ENCODE results near the gene LUZP2. TPM values are rescaled to one million over a fixed set of nuclear protein-coding genes. Genes with fewer than 3 reads are reported as not detected.

The LUZP2 gene
- total RNA-seq, 1 donor from 2014 or later: 2.1 TPM

DNA sequence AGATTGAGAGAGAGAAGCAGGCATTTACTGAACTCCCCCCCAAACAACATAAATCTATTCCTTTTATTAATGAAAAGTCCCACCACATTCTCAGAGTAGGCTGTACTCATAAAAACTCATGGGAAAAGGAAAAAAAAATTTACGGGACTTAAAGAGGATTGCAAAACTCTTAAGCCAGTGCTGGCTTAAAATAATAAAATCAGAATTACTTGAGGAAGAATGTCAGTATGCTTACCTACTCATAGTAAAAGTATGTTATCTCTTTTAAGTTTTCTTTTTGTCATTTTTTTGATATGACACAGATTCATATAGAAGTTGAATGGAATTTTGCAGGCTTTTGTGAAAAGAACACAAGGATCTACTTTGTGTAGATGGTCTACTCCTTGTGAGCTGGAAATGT is 126.3 kb downstream of the LUZP2 start:
- Histone ChIP-seq H3K36me3 (ENCODE audit: control insufficient read depth in 3 of 3, insufficient read depth in 3 of 3, low read length in 3 of 3) (no peaks in the 10 kb centered on the region), H3K27ac (ENCODE audit: low read depth, low read length) (no peak overlapping the region), H3K4me3 (ENCODE audit: low read length in 3 of 3) (no peak overlapping the region), H3K27me3 (ENCODE audit: control insufficient read depth in 3 of 3, insufficient read depth in 3 of 3, low read length in 3 of 3) (no peaks in the 10 kb centered on the region), H3K4me1 (ENCODE audit: control insufficient read depth in 3 of 3, insufficient read depth in 3 of 3, low read length in 3 of 3) (no peaks in the 10 kb centered on the region), H3K9me3 (ENCODE audit: control insufficient read depth in 3 of 3, low read length in 3 of 3) (no peaks in the 10 kb centered on the region), H3K9ac (ENCODE audit: low read depth in 1 of 3, low read length in 3 of 3) (no peak overlapping the region)

DNA sequence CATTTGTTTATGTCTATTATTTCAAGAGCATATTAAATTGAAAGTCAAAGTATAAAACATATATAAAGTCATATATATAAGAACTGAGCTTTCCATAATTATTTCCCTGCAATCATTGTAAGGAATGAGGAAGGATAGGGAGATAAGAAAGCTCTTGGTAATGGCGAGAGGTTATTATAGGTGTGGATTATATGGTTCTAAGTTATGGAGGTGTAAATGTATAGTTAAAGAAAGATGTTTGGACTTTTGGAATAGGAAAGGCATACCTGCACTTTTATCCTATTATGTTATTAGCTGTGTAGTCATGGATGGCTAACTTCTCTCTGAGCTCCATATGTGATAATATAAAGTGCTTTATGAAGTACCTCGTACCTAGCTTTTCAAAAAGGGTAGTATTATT is 127.6 kb downstream of the LUZP2 start:
- H3K36me3 ChIP-seq (ENCODE audit: control insufficient read depth in 3 of 3, insufficient read depth in 3 of 3, low read length in 3 of 3): no peaks in the 10 kb centered on the region
- no peak overlapping the region for H3K27ac ChIP-seq (ENCODE audit: low read depth, low read length)
- H3K9me3 ChIP-seq (ENCODE audit: control insufficient read depth in 3 of 3, low read length in 3 of 3): no peaks in the 10 kb centered on the region
- no peak overlapping the region for H3K4me3 ChIP-seq (ENCODE audit: low read length in 3 of 3)
- H3K4me1 ChIP-seq (ENCODE audit: control insufficient read depth in 3 of 3, insufficient read depth in 3 of 3, low read length in 3 of 3): no peaks in the 10 kb centered on the region
- H3K27me3 ChIP-seq (ENCODE audit: control insufficient read depth in 3 of 3, insufficient read depth in 3 of 3, low read length in 3 of 3): no peaks in the 10 kb centered on the region
- no peak overlapping the region for H3K9ac ChIP-seq (ENCODE audit: low read depth in 1 of 3, low read length in 3 of 3)

DNA sequence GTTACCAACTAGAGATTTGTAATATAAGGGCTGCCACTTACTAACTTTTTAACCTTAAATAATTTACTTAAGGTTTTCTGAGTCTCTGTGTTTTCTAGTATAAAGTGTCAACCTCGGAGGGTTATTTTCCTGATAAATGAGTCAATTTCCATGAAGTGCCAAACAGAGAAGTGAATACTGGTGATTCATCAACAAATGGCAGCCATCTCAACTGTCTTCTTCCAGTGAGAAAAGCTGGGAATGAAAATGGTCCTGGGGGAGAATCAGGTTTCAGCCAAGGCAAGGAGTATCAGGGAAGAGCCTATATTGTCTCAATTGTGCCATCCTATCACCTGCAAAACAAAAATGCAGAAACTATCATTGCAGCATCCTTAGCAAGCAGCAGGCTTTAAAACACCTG is 129.1 kb downstream of the LUZP2 start:
- no peak overlapping the region for H3K9ac ChIP-seq (ENCODE audit: low read depth in 1 of 3, low read length in 3 of 3)
- H3K27me3 ChIP-seq (ENCODE audit: control insufficient read depth in 3 of 3, insufficient read depth in 3 of 3, low read length in 3 of 3): no peaks in the 10 kb centered on the region
- H3K36me3 ChIP-seq (ENCODE audit: control insufficient read depth in 3 of 3, insufficient read depth in 3 of 3, low read length in 3 of 3): no peaks in the 10 kb centered on the region
- H3K27ac ChIP-seq (ENCODE audit: low read depth, low read length): no peak overlapping the region
- H3K4me1 ChIP-seq (ENCODE audit: control insufficient read depth in 3 of 3, insufficient read depth in 3 of 3, low read length in 3 of 3): no peaks in the 10 kb centered on the region
- no peak overlapping the region for H3K4me3 ChIP-seq (ENCODE audit: low read length in 3 of 3)
- no peaks in the 10 kb centered on the region for H3K9me3 ChIP-seq (ENCODE audit: control insufficient read depth in 3 of 3, low read length in 3 of 3)

DNA sequence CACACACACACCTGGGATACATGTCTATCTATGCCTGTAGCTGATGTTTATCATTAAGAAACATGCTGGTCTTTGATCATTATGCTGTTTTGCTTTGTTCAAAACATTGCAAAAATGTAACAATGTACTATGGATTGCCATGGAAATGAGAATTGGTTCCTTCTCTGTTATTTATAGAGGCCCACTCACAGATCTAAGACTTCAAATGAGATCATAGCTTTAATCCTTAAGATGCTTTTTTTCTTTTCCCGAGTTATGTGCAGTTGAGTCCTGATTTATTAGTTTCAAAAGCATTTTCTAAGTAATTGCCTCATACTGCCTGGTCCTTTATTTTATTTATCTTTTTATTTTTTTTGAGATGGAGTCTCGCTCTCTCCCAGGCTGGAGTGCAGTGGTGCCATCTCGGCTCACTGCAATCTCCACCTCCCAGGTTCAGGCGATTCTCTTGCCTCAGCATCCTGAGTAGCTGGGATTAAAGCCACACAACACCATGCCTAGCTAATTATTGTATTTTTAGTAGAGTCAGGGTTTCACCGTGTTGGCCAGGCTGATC is 131.4 kb downstream of the LUZP2 start:
- no peak overlapping the region for H3K4me3 ChIP-seq (ENCODE audit: low read length in 3 of 3)
- H3K9ac ChIP-seq (ENCODE audit: low read depth in 1 of 3, low read length in 3 of 3): no peak overlapping the region
- H3K4me1 ChIP-seq (ENCODE audit: control insufficient read depth in 3 of 3, insufficient read depth in 3 of 3, low read length in 3 of 3): no peaks in the 10 kb centered on the region
- H3K36me3 ChIP-seq (ENCODE audit: control insufficient read depth in 3 of 3, insufficient read depth in 3 of 3, low read length in 3 of 3): no peaks in the 10 kb centered on the region
- H3K27ac ChIP-seq (ENCODE audit: low read depth, low read length): no peak overlapping the region
- H3K9me3 ChIP-seq (ENCODE audit: control insufficient read depth in 3 of 3, low read length in 3 of 3): no peaks in the 10 kb centered on the region
- no peaks in the 10 kb centered on the region for H3K27me3 ChIP-seq (ENCODE audit: control insufficient read depth in 3 of 3, insufficient read depth in 3 of 3, low read length in 3 of 3)

DNA sequence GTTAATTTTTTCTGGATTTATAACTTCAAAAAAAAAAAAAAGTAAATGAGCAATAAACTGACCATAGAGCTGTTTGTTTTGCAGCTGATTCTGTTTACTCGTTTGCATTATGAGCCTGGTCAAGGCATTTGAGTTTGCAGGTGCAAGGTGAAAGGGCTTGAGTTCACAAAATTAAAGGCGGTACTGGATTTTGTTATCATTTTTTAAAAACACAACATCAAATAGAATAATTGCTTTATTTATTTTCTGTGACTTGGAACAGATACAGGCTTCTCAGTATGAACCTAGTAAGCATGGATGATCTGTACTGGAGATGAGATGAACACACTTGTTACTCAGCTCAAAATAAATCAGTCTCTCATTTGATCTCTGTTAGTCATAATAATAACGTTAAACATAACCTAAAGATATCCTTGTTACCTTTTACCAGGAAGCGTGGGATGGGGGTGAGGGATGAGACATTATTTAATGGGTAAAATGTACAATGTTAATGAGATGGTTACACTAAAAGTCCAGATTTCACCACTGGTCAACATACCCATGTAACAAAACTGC is 137.8 kb downstream of the LUZP2 start:
- no peak overlapping the region for H3K9ac ChIP-seq (ENCODE audit: low read depth in 1 of 3, low read length in 3 of 3)
- no peaks in the 10 kb centered on the region for H3K27me3 ChIP-seq (ENCODE audit: control insufficient read depth in 3 of 3, insufficient read depth in 3 of 3, low read length in 3 of 3)
- H3K4me1 ChIP-seq (ENCODE audit: control insufficient read depth in 3 of 3, insufficient read depth in 3 of 3, low read length in 3 of 3): no peaks in the 10 kb centered on the region
- H3K27ac ChIP-seq (ENCODE audit: low read depth, low read length): no peak overlapping the region
- no peak overlapping the region for H3K4me3 ChIP-seq (ENCODE audit: low read length in 3 of 3)
- H3K36me3 ChIP-seq (ENCODE audit: control insufficient read depth in 3 of 3, insufficient read depth in 3 of 3, low read length in 3 of 3): no peaks in the 10 kb centered on the region
- no peaks in the 10 kb centered on the region for H3K9me3 ChIP-seq (ENCODE audit: control insufficient read depth in 3 of 3, low read length in 3 of 3)

DNA sequence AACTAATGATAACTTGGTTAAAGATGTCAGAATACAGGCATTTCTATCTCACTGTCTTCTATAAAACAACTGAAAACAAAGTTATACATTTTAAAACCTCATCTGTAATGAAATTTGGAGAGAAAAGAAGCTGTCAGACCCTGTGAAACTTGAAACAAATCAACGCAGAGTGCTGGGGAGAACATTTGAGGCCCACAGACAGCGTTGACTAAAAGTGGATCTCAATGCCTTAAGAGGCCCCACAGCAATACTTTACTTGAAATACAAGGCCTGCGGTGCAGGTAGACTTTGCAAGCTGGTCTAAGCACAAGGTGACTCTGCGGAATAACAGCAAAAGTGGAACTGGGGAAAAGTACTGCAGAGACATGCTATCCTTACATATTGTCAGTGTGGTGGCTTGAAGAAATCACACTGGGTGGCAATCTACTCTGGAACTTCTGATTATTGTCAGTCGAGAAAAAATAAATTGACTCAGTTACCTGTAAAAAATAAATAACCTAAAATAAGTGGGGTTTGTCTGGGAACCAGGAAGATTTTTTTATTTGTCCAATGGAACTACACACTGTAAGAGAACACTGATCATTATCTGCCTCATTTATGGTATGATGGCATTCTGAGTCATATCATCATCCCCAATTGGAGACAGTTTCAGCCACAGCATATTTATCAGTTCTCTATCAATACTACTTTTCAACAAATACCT is 138.9 kb downstream of the LUZP2 start:
- H3K4me3 ChIP-seq (ENCODE audit: low read length in 3 of 3): no peak overlapping the region
- H3K36me3 ChIP-seq (ENCODE audit: control insufficient read depth in 3 of 3, insufficient read depth in 3 of 3, low read length in 3 of 3): no peaks in the 10 kb centered on the region
- no peaks in the 10 kb centered on the region for H3K9me3 ChIP-seq (ENCODE audit: control insufficient read depth in 3 of 3, low read length in 3 of 3)
- no peak overlapping the region for H3K9ac ChIP-seq (ENCODE audit: low read depth in 1 of 3, low read length in 3 of 3)
- H3K4me1 ChIP-seq (ENCODE audit: control insufficient read depth in 3 of 3, insufficient read depth in 3 of 3, low read length in 3 of 3): no peaks in the 10 kb centered on the region
- H3K27me3 ChIP-seq (ENCODE audit: control insufficient read depth in 3 of 3, insufficient read depth in 3 of 3, low read length in 3 of 3): no peaks in the 10 kb centered on the region
- no peak overlapping the region for H3K27ac ChIP-seq (ENCODE audit: low read depth, low read length)

DNA sequence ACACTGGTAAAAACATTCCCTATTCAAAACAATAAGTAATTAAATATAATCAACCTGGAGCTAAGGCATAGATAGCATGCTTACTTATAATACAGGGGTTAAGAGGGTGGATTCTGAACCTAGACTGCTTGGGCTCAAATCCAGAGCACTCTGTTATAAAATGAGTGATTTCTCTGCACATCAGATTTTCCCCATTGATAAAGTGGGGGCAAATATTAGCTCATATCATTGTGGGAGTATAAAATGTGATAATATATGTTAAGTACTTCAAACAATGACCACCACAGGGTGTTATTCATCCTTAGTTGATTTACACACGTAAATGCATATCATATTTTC is 139.4 kb downstream of the LUZP2 start:
- H3K9ac ChIP-seq (ENCODE audit: low read depth in 1 of 3, low read length in 3 of 3): no peak overlapping the region

DNA sequence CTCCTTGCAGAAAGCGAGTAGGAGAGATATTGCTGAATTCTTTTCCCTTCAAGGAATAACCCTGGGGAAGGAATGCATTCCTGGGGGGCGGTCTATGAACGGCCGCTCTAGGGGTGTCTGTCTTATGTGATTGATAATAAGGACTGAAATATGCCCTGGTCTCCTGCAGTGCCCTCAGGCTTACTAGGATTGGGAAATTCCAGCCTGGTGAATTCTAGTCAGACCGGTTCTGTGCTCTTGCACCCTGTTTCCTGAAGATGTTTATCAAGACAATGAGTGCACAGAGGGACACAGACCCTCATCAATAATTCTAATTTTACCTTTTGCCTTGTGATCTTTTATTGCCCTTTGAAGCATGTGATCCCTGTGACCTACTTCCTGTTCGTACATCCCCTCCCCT is 140.7 kb downstream of the LUZP2 start:
- Histone ChIP-seq H3K4me3 (ENCODE audit: low read length in 3 of 3) (no peak overlapping the region), H3K4me1 (ENCODE audit: control insufficient read depth in 3 of 3, insufficient read depth in 3 of 3, low read length in 3 of 3) (no peaks in the 10 kb centered on the region), H3K9ac (ENCODE audit: low read depth in 1 of 3, low read length in 3 of 3) (no peak overlapping the region), H3K36me3 (ENCODE audit: control insufficient read depth in 3 of 3, insufficient read depth in 3 of 3, low read length in 3 of 3) (no peaks in the 10 kb centered on the region), H3K27me3 (ENCODE audit: control insufficient read depth in 3 of 3, insufficient read depth in 3 of 3, low read length in 3 of 3) (no peaks in the 10 kb centered on the region), H3K27ac (ENCODE audit: low read depth, low read length) (no peak overlapping the region), H3K9me3 (ENCODE audit: control insufficient read depth in 3 of 3, low read length in 3 of 3) (no peaks in the 10 kb centered on the region)

More for the DNA sequence above, 139.4 kb downstream of the LUZP2 start:
- Histone ChIP-seq H3K27me3 (ENCODE audit: control insufficient read depth in 3 of 3, insufficient read depth in 3 of 3, low read length in 3 of 3) (no peaks in the 10 kb centered on the region), H3K4me1 (ENCODE audit: control insufficient read depth in 3 of 3, insufficient read depth in 3 of 3, low read length in 3 of 3) (no peaks in the 10 kb centered on the region), H3K27ac (ENCODE audit: low read depth, low read length) (no peak overlapping the region), H3K9me3 (ENCODE audit: control insufficient read depth in 3 of 3, low read length in 3 of 3) (no peaks in the 10 kb centered on the region), H3K4me3 (ENCODE audit: low read length in 3 of 3) (no peak overlapping the region), H3K36me3 (ENCODE audit: control insufficient read depth in 3 of 3, insufficient read depth in 3 of 3, low read length in 3 of 3) (no peaks in the 10 kb centered on the region)

DNA sequence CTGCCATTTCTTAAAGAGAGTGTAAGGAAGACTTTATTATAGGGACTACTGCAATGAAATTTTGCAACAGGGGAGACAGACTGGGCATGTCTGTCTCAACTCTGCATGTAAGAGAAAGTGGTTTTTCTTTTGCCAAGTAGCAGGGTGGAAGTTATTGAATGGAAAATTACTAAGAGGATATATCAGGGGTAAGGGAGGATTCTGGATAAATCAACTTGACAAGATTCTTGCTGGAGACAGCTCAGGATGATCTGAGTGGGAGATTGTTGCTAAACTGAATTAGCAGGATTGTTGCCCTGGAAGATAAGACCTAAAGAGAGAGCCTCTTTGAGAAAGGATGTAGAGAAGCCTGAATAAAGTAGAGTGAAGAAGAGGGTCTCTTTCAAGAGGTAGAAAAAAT is 145.8 kb downstream of the LUZP2 start:
- Histone ChIP-seq H3K4me1 (ENCODE audit: control insufficient read depth in 3 of 3, insufficient read depth in 3 of 3, low read length in 3 of 3) (no peaks in the 10 kb centered on the region), H3K9me3 (ENCODE audit: control insufficient read depth in 3 of 3, low read length in 3 of 3) (no peaks in the 10 kb centered on the region), H3K36me3 (ENCODE audit: control insufficient read depth in 3 of 3, insufficient read depth in 3 of 3, low read length in 3 of 3) (no peaks in the 10 kb centered on the region), H3K27ac (ENCODE audit: low read depth, low read length) (no peak overlapping the region), H3K4me3 (ENCODE audit: low read length in 3 of 3) (no peak overlapping the region), H3K27me3 (ENCODE audit: control insufficient read depth in 3 of 3, insufficient read depth in 3 of 3, low read length in 3 of 3) (no peaks in the 10 kb centered on the region), H3K9ac (ENCODE audit: low read depth in 1 of 3, low read length in 3 of 3) (no peak overlapping the region)

DNA sequence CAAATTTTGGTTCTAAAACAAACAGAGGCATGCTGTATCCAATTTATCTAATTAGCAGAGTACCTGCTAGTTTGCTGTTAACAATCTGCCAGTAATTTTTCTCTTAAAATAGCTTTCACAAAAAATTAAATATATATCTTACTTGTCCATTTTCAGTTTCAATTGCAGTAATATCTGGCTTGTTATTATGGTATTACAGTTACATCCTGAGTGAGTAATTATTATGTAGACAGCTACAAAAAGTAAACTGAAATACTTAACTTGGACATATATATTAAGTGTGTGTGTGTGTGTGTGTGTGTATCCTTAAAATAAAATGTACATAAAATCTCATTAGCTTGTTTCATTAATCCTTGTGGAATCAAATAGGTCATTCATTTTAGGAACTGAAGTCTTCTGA is 148.7 kb downstream of the LUZP2 start:
- no peak overlapping the region for H3K27ac ChIP-seq (ENCODE audit: low read depth, low read length)
- no peaks in the 10 kb centered on the region for H3K9me3 ChIP-seq (ENCODE audit: control insufficient read depth in 3 of 3, low read length in 3 of 3)
- no peaks in the 10 kb centered on the region for H3K36me3 ChIP-seq (ENCODE audit: control insufficient read depth in 3 of 3, insufficient read depth in 3 of 3, low read length in 3 of 3)
- H3K4me3 ChIP-seq (ENCODE audit: low read length in 3 of 3): no peak overlapping the region
- H3K4me1 ChIP-seq (ENCODE audit: control insufficient read depth in 3 of 3, insufficient read depth in 3 of 3, low read length in 3 of 3): no peaks in the 10 kb centered on the region
- no peaks in the 10 kb centered on the region for H3K27me3 ChIP-seq (ENCODE audit: control insufficient read depth in 3 of 3, insufficient read depth in 3 of 3, low read length in 3 of 3)
- H3K9ac ChIP-seq (ENCODE audit: low read depth in 1 of 3, low read length in 3 of 3): no peak overlapping the region

All from skeletal muscle tissue (tissue), 4 donors.